Esophagus squamous epithelium (tissue), 5 donors: ENCODE results near the gene CACNA2D3. TPM values are rescaled to one million over a fixed set of nuclear protein-coding genes. Genes with fewer than 3 reads are reported as not detected.

Experiments used
- DNase-seq: peaks from one replicate; lab custom pipeline; 2025; lab: John Stamatoyannopoulos, UW
- H3K27ac ChIP-seq, 4 donors: fragments of 200-600 bp; sonication (generic); one replicate each; pipeline ENCODE4 v1.5.1; 2016 to 2019; ENCODE audit warnings: mild to moderate bottlenecking in 1 of 4
- H3K27me3 ChIP-seq, 4 donors: fragments of 200-600 bp; sonication (generic); 1 replicate in 3 of 4; 2 replicates in 1 of 4; pipeline versions ENCODE4 v1.5.1 to v1.6.0; 2017 to 2021; ENCODE audit warnings: antibody characterized with exemption in 1 of 4
- H3K36me3 ChIP-seq, 3 donors: fragments of 200-600 bp; sonication (generic); one replicate each; pipeline ENCODE4 v1.5.1; 2016 to 2019
- H3K4me1 ChIP-seq, 3 donors: fragments of 200-600 bp; sonication (generic); one replicate each; pipeline ENCODE4 v1.5.1; 2017 to 2019
- H3K4me3 ChIP-seq, 4 donors: fragments of 200-600 bp; sonication (generic); 1 replicate in 3 of 4; 2 replicates in 1 of 4; pipeline ENCODE4 v1.5.1; 2016 to 2019; ENCODE audit warnings: mild to moderate bottlenecking in 2 of 4, moderate library complexity in 1 of 4
- H3K9me3 ChIP-seq, 3 donors: fragments of 200-600 bp; sonication (generic); one replicate each; pipeline ENCODE4 v1.5.1; 2016 to 2019
- CTCF ChIP-seq, 6 experiments: fragments of 450-650 bp in 4 of 6; fragments of 200-600 bp in 2 of 6; sonication (generic) in 2 of 6; IDR thresholded peaks; one replicate each; pipeline ENCODE4 v1.5.1; 2016 to 2019; ENCODE audit warnings: antibody characterized with exemption in 6 of 6, mild to moderate bottlenecking in 4 of 6, moderate library complexity in 4 of 6
- POLR2A ChIP-seq, 4 donors: fragments of 450-650 bp; IDR thresholded peaks; one replicate each; pipeline ENCODE4 v1.6.1; 2017; ENCODE audit warnings: antibody characterized with exemption in 4 of 4, mild to moderate bottlenecking in 4 of 4, moderate library complexity in 3 of 4
- WGBS, 2 donors: methylation state at CpG; one replicate each; pipeline ENCODE4 v1.1.5; 2018; 5-methylcytosine and 5-hydroxymethylcytosine counted together
- intact Hi-C: fragments of 100-400 bp; cut with DNase I; formaldehyde crosslinking; loops from one replicate; pipeline ENCODE4 v1.15.0; 2022
- total RNA-seq, 4 donors: library from RNA; depleted of rRNA; stranded (reverse); fragments of >200 nt; gene quantifications; one replicate each; pipeline ENCODE4 v1.1.0, GENCODE V29; 2016
- donor health status: DM: yes; HTN: yes; CAD: no.

Gene CACNA2D3
- total RNA-seq, 4 donors from 2014 or later = 1.2 to 7.1 (median 5.1) TPM

- H3K9me3 ChIP-seq = no peaks in the 10 kb centered on the region
- H3K4me3 ChIP-seq = no peak overlapping the region
- H3K27me3 ChIP-seq = no peaks in the 10 kb centered on the region
- H3K27ac ChIP-seq = no peak overlapping the region
- H3K36me3 ChIP-seq = no peaks in the 10 kb centered on the region
- intact Hi-C loops = no loop called here
- no peak for TF ChIP-seq POLR2A (IDR thresholded peaks at IDR 0.05)
- TF ChIP-seq CTCF (IDR thresholded peaks at IDR 0.05) = no peak
- no peak for DNase-seq
- H3K4me1 ChIP-seq = no peaks in the 10 kb centered on the region
- 74 to 76% methylated on average over 2 to 6 of the region's 7 CpGs for WGBS, 2 donors
Measured at GRCh38 chr3:55078876-55079275, 956.5 kb downstream of the CACNA2D3 start.

GRCh38 chr3:55085231-55085630 lies 962.9 kb downstream of the CACNA2D3 start:
- Histone ChIP-seq H3K4me3 (no peak overlapping the region), H3K36me3 (no peaks in the 10 kb centered on the region), H3K27me3 (no peaks in the 10 kb centered on the region), H3K27ac (no peak overlapping the region), H3K9me3 (no peaks in the 10 kb centered on the region), H3K4me1 (peaks cover 0 to 10% (median 0%) of the 10 kb centered on the region in 3 donors)
- TF ChIP-seq POLR2A (IDR thresholded peaks at IDR 0.05) = no peak
- no peak for TF ChIP-seq CTCF (IDR thresholded peaks at IDR 0.05)
- intact Hi-C loops = no loop called here
- DNase-seq = no peak
- 62 to 74% methylated on average over 4 to 5 of the region's 5 CpGs for WGBS, 2 donors

GRCh38 chr3:55089211-55089610 lies 966.9 kb downstream of the CACNA2D3 start:
- Histone ChIP-seq H3K9me3 (no peaks in the 10 kb centered on the region), H3K27ac (no peak overlapping the region), H3K4me1 (peaks cover 0 to 33% (median 0%) of the 10 kb centered on the region in 3 donors), H3K27me3 (no peaks in the 10 kb centered on the region), H3K36me3 (no peaks in the 10 kb centered on the region), H3K4me3 (no peak overlapping the region)
- WGBS, 2 donors = 47 to 55% methylated on average over 5 of the region's 5 CpGs
- TF ChIP-seq CTCF (IDR thresholded peaks at IDR 0.05) (no peak), POLR2A (IDR thresholded peaks at IDR 0.05) (no peak)
- no peak for DNase-seq
- intact Hi-C loops = no loop called here

GRCh38 chr3:55090291-55090690 lies 967.9 kb downstream of the CACNA2D3 start:
- WGBS, 2 donors = 50 to 55% methylated on average over 5 of the region's 5 CpGs
- intact Hi-C loops = no loop called here
- Histone ChIP-seq H3K36me3 (no peaks in the 10 kb centered on the region), H3K4me3 (no peak overlapping the region), H3K4me1 (peaks cover 0 to 33% (median 0%) of the 10 kb centered on the region in 3 donors), H3K27me3 (no peaks in the 10 kb centered on the region), H3K27ac (peak overlapping the region in 1 of 4 donors; percentile 42), H3K9me3 (no peaks in the 10 kb centered on the region)
- TF ChIP-seq POLR2A (IDR thresholded peaks at IDR 0.05) (no peak), CTCF (IDR thresholded peaks at IDR 0.05) (no peak)
- DNase-seq = no peak

- Histone ChIP-seq H3K27me3 (no peaks in the 10 kb centered on the region), H3K27ac (no peak overlapping the region), H3K4me3 (no peak overlapping the region), H3K36me3 (no peaks in the 10 kb centered on the region), H3K4me1 (peaks cover 0 to 33% (median 0%) of the 10 kb centered on the region in 3 donors), H3K9me3 (no peaks in the 10 kb centered on the region)
- DNase-seq = no peak
- WGBS, 2 donors = 87 to 97% methylated on average over 5 of the region's 5 CpGs
- intact Hi-C loops = no loop called here
- TF ChIP-seq POLR2A (IDR thresholded peaks at IDR 0.05) = no peak
- TF ChIP-seq CTCF (IDR thresholded peaks at IDR 0.05) = no peak
Measured at GRCh38 chr3:55090746-55091145, 968.4 kb downstream of the CACNA2D3 start.
